ENCODE measurements around the gene WDFY1.

- TF ChIP-seq CTCF (IDR thresholded peaks at IDR 0.05) (no peak), POLR2AphosphoS5 (IDR thresholded peaks at IDR 0.05) (no peak)
Measured at GRCh38 chr2:223950448-223951347, 5.6 kb upstream of the WDFY1 start.

Data from esophagus muscularis mucosa (tissue), 3 donors.